ENCODE results near the gene LAMC2. TPM values are rescaled to one million over a fixed set of nuclear protein-coding genes. Genes with fewer than 3 reads are reported as not detected.
A peak's percentile ranks its signal among the peaks of the same experiment; 100 is the strongest.

LAMC2 gene
- total and polyA plus RNA-seq, 10 of the 15 experiments (the other 5 are each of a cell fraction or from before 2014, with no cell fraction given) = 0.27 to 1.5 (median 0.92) TPM

DNA sequence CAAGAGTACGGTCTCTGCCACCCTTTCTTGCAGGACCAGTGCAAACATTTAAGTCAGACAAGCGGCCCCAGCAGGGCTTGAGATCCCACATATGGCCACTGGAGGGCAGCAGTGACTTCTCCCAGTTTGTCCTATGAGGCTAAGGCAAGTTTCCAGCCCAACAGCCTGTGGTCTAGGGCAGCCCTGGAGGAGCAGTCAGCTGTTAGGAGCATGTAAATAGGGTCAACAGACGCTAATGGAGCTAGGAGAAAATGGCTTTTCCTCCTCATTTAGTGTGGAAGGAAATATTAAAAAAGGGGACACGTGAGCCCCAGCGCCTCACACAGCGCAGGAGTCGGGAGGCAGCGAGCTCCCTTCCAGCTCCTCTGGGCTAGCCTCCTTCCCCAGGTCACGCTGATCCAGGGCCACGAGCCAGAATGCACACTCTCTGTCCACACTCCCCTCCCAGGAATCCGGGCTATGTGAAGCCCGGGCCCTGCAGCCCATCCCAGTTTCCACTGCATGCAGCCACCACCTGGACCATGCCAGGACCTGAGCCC is 95.6 kb downstream of the LAMC2 start (continued):
- TF ChIP-seq, protein P1, sequence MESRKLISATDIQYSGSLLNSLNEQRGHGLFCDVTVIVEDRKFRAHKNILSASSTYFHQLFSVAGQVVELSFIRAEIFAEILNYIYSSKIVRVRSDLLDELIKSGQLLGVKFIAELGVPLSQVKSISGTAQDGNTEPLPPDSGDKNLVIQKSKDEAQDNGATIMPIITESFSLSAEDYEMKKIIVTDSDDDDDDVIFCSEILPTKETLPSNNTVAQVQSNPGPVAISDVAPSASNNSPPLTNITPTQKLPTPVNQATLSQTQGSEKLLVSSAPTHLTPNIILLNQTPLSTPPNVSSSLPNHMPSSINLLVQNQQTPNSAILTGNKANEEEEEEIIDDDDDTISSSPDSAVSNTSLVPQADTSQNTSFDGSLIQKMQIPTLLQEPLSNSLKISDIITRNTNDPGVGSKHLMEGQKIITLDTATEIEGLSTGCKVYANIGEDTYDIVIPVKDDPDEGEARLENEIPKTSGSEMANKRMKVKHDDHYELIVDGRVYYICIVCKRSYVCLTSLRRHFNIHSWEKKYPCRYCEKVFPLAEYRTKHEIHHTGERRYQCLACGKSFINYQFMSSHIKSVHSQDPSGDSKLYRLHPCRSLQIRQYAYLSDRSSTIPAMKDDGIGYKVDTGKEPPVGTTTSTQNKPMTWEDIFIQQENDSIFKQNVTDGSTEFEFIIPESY (IDR thresholded peaks at IDR 0.05) = no peak
- TF ChIP-seq, protein P2, sequence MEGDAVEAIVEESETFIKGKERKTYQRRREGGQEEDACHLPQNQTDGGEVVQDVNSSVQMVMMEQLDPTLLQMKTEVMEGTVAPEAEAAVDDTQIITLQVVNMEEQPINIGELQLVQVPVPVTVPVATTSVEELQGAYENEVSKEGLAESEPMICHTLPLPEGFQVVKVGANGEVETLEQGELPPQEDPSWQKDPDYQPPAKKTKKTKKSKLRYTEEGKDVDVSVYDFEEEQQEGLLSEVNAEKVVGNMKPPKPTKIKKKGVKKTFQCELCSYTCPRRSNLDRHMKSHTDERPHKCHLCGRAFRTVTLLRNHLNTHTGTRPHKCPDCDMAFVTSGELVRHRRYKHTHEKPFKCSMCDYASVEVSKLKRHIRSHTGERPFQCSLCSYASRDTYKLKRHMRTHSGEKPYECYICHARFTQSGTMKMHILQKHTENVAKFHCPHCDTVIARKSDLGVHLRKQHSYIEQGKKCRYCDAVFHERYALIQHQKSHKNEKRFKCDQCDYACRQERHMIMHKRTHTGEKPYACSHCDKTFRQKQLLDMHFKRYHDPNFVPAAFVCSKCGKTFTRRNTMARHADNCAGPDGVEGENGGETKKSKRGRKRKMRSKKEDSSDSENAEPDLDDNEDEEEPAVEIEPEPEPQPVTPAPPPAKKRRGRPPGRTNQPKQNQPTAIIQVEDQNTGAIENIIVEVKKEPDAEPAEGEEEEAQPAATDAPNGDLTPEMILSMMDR (IDR thresholded peaks at IDR 0.05 in 2 of 3, conservative IDR thresholded peaks at IDR 0.05 in 1 of 3; ENCODE audit: control insufficient read depth in 2 of 3, extremely low read depth in 1 of 3, insufficient read depth in 1 of 3, low read depth in 3 of 3, low read length in 3 of 3) = peak; percentile 85 to 93 (median 88)
- TF ChIP-seq SMC3 (IDR thresholded peaks at IDR 0.05; ENCODE audit: borderline replicate concordance, low read length) = peak; percentile 92
- no peak for TF ChIP-seq STAT1 (conservative IDR thresholded peaks at IDR 0.05)
- TF ChIP-seq, protein P3, sequence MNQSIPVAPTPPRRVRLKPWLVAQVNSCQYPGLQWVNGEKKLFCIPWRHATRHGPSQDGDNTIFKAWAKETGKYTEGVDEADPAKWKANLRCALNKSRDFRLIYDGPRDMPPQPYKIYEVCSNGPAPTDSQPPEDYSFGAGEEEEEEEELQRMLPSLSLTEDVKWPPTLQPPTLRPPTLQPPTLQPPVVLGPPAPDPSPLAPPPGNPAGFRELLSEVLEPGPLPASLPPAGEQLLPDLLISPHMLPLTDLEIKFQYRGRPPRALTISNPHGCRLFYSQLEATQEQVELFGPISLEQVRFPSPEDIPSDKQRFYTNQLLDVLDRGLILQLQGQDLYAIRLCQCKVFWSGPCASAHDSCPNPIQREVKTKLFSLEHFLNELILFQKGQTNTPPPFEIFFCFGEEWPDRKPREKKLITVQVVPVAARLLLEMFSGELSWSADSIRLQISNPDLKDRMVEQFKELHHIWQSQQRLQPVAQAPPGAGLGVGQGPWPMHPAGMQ (IDR thresholded peaks at IDR 0.05; ENCODE audit: borderline replicate concordance) = no peak
- TF ChIP-seq MXI1 (IDR thresholded peaks at IDR 0.05; ENCODE audit: low read depth, low read length) = no peak
- TF ChIP-seq IRF4 (IDR thresholded peaks at IDR 0.05; ENCODE audit: low read depth, low read length) = 0 out of 2 replicates have a peak, but pooled peaks have one; percentile 65
- no peak for TF ChIP-seq IKZF2 (IDR thresholded peaks at IDR 0.05)
- TF ChIP-seq, protein P4, sequence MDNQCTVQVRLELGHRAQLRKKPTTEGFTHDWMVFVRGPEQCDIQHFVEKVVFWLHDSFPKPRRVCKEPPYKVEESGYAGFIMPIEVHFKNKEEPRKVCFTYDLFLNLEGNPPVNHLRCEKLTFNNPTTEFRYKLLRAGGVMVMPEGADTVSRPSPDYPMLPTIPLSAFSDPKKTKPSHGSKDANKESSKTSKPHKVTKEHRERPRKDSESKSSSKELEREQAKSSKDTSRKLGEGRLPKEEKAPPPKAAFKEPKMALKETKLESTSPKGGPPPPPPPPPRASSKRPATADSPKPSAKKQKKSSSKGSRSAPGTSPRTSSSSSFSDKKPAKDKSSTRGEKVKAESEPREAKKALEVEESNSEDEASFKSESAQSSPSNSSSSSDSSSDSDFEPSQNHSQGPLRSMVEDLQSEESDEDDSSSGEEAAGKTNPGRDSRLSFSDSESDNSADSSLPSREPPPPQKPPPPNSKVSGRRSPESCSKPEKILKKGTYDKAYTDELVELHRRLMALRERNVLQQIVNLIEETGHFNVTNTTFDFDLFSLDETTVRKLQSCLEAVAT (IDR thresholded peaks at IDR 0.05) = no peak
- TF ChIP-seq RUNX3 (IDR thresholded peaks at IDR 0.05; ENCODE audit: low read length) = peak; percentile 68
- TF ChIP-seq, protein P5, sequence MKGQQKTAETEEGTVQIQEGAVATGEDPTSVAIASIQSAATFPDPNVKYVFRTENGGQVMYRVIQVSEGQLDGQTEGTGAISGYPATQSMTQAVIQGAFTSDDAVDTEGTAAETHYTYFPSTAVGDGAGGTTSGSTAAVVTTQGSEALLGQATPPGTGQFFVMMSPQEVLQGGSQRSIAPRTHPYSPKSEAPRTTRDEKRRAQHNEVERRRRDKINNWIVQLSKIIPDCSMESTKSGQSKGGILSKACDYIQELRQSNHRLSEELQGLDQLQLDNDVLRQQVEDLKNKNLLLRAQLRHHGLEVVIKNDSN (IDR thresholded peaks at IDR 0.05; ENCODE audit: borderline replicate concordance, extremely low read length, insufficient read depth, low read depth, low read length) = no peak
- no peak for TF ChIP-seq WRNIP1 (IDR thresholded peaks at IDR 0.05; ENCODE audit: borderline replicate concordance, low read depth, low read length)
- no peak for TF ChIP-seq NFYB (IDR thresholded peaks at IDR 0.05; ENCODE audit: insufficient read depth, low read depth, low read length)
- TF ChIP-seq ZNF384 (IDR thresholded peaks at IDR 0.05; ENCODE audit: borderline replicate concordance, low read depth, low read length) = no peak
- no peak for TF ChIP-seq EGR1 (IDR thresholded peaks at IDR 0.05; ENCODE audit: borderline replicate concordance in 1 of 2, low read depth in 2 of 2, low read length in 2 of 2)
